ENCODE data around the gene OAS3.

DNA sequence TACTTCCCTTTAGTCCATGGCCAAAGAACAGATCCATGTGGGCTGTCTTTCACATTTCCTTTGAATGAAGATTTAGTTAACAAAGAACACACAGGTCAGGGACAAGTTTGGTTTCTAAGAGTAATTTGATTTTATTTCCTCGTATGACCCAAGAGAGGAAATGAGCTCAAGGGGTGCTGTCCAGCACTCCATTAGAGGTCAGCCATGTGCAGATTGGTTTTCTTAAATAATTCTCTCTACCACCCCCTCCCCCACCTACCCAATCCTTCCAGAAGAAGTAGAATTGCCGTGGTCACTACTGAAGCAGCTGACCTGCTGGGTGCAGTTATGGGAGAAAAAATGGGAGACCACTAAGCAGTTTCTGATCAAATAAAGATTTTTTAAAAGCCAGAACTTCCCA, 45.4 kb upstream of the OAS3 start:
- TF ChIP-seq CTCF (IDR thresholded peaks at IDR 0.05 in 8 of 11, conservative IDR thresholded peaks at IDR 0.05 in 3 of 11) (no peak), POLR2A (IDR thresholded peaks at IDR 0.05) (no peak), POLR2AphosphoS5 (IDR thresholded peaks at IDR 0.05) (no peak)

All from spleen (tissue), 7 donors.